ENCODE measurements around the gene N4BP2L2. TPM values are rescaled to one million over a fixed set of nuclear protein-coding genes. Genes with fewer than 3 reads are reported as not detected.
"Not testable (repeated sequence)": the region's sequence is repeated elsewhere in the genome, so short reads cannot be mapped to it uniquely, and the experiment has no call there.

N4BP2L2 gene
- 100 to 1,000 TPM; 142 to 294 (median 256) TPM for polyA plus RNA-seq (ENCODE audit: insufficient read depth in 1 of 5, insufficient read length in 5 of 5, low replicate concordance in 1 of 5)
- long read RNA-seq, donor 1, full-length matches to known transcripts = 65 of 120 reads
- long read RNA-seq, donor 1, partial matches to known transcripts = 55 of 120 reads
- long read RNA-seq, donor 1, other reads (novel, unspliced or antisense) = 0 of 120 reads
- long read RNA-seq, donor 2, full-length matches to known transcripts = 19 of 43 reads
- long read RNA-seq, donor 2, partial matches to known transcripts = 24 of 43 reads
- long read RNA-seq, donor 2, other reads (novel, unspliced or antisense) = 0 of 43 reads
- long read RNA-seq, donor 3, full-length matches to known transcripts = 50 of 92 reads
- long read RNA-seq, donor 3, partial matches to known transcripts = 36 of 92 reads
- long read RNA-seq, donor 3, other reads (novel, unspliced or antisense) = 6 of 92 reads
- long read RNA-seq, donor 4, full-length matches to known transcripts = 32 of 49 reads
- long read RNA-seq, donor 4, partial matches to known transcripts = 17 of 49 reads
- long read RNA-seq, donor 4, other reads (novel, unspliced or antisense) = 0 of 49 reads
- long read RNA-seq, donor 5, full-length matches to known transcripts = 42 of 97 reads
- long read RNA-seq, donor 5, partial matches to known transcripts = 50 of 97 reads
- long read RNA-seq, donor 5, other reads (novel, unspliced or antisense) = 5 of 97 reads
- long read RNA-seq, donor 6, full-length matches to known transcripts = 62 of 104 reads
- long read RNA-seq, donor 6, partial matches to known transcripts = 34 of 104 reads
- long read RNA-seq, donor 6, other reads (novel, unspliced or antisense) = 8 of 104 reads
- long read RNA-seq, donor 7, full-length matches to known transcripts = 42 of 188 reads
- long read RNA-seq, donor 7, partial matches to known transcripts = 131 of 188 reads
- long read RNA-seq, donor 7, other reads (novel, unspliced or antisense) = 15 of 188 reads
- long read RNA-seq, donor 8, full-length matches to known transcripts = 15 of 20 reads
- long read RNA-seq, donor 8, partial matches to known transcripts = 5 of 20 reads
- long read RNA-seq, donor 8, other reads (novel, unspliced or antisense) = 0 of 20 reads

DNA sequence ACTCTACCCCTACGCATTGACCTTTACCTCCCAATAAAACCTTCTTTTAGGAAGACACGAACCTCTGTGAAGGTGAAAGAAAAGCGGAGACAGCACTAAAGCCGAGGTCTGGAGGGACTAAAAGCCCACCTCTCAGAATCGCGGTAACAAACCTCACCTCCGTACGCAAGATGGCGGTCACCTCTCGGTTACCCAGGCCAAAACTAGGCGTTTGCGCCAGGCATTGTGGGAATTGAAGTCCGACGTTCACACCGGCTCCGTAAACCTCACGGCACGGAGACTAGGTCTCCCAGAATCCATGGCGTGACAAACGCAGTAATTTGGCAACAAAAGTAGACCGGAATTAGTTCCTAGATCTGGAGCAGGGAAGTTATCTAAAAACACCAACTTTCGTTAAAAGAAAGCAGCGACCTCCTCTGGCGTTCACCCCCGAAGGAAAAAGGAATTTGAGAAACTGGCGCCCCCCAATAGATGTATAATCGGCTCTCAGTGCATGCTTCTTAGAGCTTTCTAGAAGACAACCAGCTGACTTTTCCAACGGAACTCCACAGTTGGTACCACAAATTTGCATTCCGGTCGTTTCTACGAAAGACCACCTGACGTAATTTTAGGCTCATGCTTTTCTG lies at the start of gene N4BP2L2:
Gene N4BP2L2 (minus strand): TSS at position 175 of the 626 bp plus-strand sequence. CDS start 1,768 bp downstream, outside the sequence.
- peak; percentile 96 to 97 for DNase-seq

GRCh38 chr13:32587811-32588170 lies 49.2 kb upstream of the N4BP2L2 start:
- peak in 1 of 2 donors; percentile 53 for DNase-seq

DNA sequence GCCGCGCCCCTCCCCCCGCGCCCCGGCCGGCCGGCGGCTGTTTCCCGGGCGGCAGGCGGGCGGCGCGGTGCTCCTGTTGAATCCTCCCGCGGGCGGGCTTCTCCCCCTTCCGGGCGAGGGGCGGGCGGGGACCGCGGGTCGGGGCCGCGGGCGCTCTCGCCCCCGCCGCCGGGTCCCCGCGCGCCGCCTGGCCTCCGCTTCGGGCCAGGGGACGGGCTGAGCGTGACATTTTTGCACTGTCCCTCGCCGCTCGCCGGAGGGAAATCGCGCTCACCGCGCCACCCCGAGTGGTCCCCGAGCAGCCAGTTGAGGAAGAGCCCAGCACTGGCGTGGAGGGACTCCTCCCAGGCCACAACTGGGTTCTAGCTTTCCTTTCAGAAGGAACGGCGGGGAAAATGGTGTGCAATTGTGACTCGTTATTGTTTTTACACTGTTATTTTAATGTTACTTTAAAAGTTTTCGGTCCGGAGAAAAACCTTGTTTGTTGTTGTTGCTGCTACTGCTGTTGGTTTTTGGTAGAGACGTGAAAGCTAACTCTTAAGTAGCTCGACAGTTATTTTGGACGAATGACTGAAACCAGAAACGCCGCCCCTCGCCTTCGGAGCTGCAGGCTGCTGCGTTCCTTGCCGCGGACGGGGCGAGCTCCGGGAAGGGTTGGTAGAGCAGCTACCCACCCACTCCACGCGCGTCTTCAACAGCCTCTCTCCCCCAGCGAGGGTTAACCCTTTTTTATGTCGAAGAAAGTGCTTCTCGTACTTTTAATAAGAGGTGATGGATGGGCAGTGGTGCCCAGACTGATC lies 48.6 kb upstream of the N4BP2L2 start:
- DNase-seq = peak; percentile 72 to 74

DNA sequence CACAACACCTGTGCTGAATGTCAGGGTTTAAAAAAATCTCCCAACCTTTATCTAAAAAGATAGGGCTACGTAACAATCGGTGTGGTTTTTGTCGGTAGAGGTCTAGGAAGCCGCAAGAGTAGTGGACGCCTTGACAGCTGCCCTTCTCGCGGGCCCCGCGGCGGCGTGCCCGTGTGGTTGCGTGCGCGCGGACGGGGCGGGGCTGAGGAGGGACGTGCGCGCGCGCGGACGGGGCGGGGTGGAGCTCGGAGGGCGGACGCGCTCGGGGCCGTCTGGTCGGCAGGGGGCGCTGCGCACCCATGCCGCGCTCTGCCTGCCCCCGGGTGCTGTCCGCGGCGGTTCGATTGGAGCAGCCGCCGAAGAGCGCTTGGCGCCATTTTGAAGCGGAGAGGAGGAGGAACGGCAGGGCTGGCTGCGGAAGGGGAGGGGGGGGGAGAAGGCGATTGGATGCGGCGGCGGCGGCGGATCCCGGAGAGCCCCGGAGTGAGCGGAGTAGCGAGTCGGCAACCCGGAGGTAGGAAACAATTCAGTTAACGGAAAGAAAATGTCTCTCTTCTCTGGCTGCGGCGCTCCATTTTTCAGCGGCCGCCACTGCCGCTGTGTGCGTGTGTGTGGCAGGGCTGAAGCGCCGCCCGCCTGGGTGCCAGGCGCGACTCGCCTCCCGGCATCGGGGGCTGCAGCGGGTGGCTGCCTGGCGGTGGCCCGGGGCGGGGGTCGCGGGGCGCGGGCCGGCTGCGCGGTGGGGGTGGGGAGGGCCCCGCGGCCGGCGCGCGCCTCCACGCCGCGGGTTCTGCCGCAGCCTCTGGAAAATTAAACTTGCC lies 47.7 kb upstream of the N4BP2L2 start, which contains the start of gene PDS5B:
Gene PDS5B (plus strand): TSS at position 373 of the 821 bp plus-strand sequence. CDS start 62,321 bp downstream, outside the sequence.
- DNase-seq = peak; percentile 95 to 96

DNA sequence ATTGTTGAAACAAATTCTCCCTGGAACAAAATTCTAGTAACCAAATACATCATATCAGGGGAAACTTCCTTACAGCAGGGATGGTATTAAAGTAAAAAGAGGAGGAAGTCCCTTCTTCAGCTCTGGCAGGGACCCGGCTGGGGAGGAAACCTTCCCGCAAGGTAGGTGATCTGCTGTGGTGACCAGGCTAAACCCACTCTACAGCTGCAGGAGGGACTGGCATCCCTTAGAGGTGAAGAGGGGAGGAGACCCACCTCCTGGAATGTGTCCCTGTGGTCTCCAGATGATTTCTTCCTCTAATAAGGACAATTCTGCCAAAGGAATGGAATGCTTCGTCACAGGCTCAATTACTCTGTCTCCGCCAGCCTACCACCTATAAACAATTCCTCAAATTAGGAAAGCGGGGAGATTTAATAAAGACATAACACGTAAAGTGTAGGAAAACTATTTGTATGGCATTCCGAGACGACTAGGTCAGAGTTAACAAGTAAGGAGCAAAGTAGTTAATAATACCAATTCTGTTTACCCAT lies 47.0 kb upstream of the N4BP2L2 start:
- no peak for DNase-seq

DNA sequence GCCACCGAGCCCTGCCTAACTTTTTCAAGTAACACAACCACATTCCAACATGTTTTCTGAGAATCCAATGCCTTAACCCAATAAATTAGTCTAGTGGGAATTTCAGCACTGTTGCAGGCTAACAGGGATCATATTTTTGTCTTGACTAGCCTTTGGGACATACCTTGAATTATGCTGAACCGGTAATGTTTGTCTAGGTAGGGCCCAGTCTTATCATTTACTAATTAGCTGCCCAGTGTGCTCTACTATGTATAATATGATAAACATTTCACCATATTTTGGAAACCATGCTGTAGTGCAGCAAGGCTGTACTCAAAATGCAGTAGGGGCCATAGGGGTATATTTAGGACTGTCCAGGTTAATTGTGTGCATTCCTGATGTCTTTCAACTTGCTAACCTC lies 44.4 kb upstream of the N4BP2L2 start:
- no peak for DNase-seq

- DNase-seq = no peak
These were observed 43.7 kb upstream of the N4BP2L2 start for GRCh38 chr13:32582281-32582680.

GRCh38 chr13:32581177-32581786 lies 42.7 kb upstream of the N4BP2L2 start:
- DNase-seq = no peak

DNA sequence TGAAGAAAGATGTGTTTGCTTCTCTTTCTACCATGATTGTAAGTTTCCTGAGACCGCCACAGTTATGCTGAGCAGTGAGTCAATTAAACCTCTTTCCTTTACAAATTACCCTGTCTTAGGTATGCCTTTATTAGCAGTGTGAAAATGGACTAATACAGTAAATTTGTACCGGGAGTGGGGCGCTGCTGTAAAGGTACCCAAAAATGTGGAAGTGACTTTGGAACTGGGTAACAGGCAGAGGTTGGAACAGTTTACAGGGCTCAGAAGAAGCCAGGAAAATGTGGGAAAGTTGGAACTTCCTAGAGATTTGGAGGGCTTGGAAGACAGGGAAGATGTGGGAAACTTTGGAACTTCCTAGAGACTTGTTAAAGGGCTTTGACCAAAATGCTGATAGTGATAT lies 38.4 kb upstream of the N4BP2L2 start:
- DNase-seq = no peak

DNA sequence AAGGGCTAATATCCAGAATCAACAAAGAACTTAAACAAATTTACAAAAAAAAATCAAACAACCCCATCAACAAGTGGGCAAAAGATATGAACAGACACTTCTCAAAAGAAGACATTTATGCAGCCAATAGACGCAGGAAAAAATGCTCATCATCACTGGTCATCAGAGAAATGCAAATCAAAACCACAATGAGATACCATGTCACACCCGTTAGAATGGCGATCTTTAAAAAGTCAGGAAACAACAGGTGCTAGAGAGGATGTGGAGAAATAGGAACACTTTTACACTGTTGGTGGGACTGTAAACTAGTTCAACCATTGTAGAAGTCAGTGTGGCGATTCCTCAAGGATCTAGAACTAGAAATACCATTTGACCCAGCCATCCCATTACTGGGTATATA lies 37.1 kb upstream of the N4BP2L2 start:
- not testable (repeated sequence) for DNase-seq

DNA sequence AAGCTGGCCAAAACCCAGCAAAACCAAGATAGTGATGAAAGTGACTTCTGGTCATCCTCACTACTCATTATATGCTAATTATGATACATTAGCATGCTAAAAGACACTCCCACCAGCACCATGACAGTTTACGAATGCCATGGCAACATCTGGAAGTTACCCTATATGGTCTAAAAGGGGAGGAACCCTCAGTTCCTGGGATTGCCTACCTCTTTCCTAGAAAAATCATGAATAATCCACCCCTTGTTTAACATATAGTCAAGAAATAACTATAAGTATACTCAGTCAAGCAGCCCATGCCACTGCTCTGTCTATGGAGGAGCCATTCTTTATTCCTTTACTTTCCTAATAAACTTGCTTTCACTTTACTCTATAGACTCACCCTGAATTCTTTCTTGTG lies 22.2 kb upstream of the N4BP2L2 start:
- DNase-seq = not testable (repeated sequence)

GRCh38 chr13:32555613-32556012 lies 17.0 kb upstream of the N4BP2L2 start:
- no peak for DNase-seq

- no peak for DNase-seq
These were observed 15.1 kb upstream of the N4BP2L2 start for GRCh38 chr13:32553720-32554119.

DNA sequence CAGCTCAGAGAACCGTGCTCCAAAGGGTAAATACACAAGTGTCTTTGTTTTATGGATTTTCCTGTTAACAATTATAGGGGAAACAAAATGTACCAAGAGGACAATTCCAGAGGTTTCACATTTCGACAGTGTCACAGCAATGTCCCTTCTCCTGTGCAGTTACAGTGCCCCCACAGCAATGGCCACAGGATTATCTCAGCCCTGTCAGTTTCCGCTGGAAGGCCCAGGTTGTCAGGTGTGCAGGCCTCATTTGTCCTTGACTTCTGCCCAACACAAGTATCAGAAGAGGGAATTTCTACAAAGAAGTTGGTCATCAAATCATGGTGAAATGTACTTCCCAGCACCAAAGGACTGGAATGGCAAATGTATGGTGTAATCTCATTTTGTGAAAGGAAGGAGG lies 11.2 kb upstream of the N4BP2L2 start:
- DNase-seq = no peak

DNA sequence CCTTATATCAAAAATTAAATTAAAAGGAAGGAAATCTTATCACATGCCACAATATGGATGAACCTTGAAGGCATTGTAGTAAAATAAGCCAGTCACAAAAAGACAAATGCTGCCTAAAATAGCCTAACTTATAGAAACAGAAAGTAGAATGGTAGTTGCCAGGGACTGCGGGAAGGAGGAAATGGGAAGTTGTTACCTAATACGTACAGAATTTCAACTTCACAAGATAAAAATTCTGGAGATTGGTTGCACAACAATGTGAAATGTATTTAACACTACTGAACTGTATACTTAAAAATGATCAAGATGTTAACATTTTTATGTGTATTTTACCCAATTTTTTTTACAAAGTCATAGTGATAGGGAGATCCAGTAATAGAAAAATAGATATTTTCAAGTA lies 10.2 kb upstream of the N4BP2L2 start:
- no peak for DNase-seq

GRCh38 chr13:32545083-32545482 lies 6.5 kb upstream of the N4BP2L2 start:
- no peak for DNase-seq

GRCh38 chr13:32542221-32542620 lies 3.6 kb upstream of the N4BP2L2 start:
- DNase-seq = no peak

- no peak for DNase-seq
These were observed 413 bp downstream of the N4BP2L2 start for GRCh38 chr13:32538143-32538620.

- no peak for DNase-seq
These were observed 934 bp downstream of the N4BP2L2 start for GRCh38 chr13:32537580-32538142.
